Glutamatergic neuron (in vitro differentiated cells): ENCODE measurements around the gene GLDN. TPM values are rescaled to one million over a fixed set of nuclear protein-coding genes. Genes with fewer than 3 reads are reported as not detected.

Experiments
- DNase-seq: peaks from one replicate; pipeline ENCODE4 v3.0.0; 2022
- H3K27ac Mint-ChIP-seq: one replicate; pipeline ENCODE4 v1.8.0; 2020; ENCODE audit warnings: mild to moderate bottlenecking, mixed read lengths, inconsistent platforms; ENCODE audit not compliant: unreplicated experiment
- H3K27me3 Mint-ChIP-seq: one replicate; pipeline ENCODE4 v1.8.0; 2020; ENCODE audit warnings: mild to moderate bottlenecking, moderate library complexity, mixed read lengths, inconsistent platforms; ENCODE audit not compliant: unreplicated experiment
- H3K36me3 Mint-ChIP-seq: one replicate; pipeline ENCODE4 v1.8.0; 2020; ENCODE audit warnings: mild to moderate bottlenecking, mixed read lengths, inconsistent platforms; ENCODE audit not compliant: unreplicated experiment
- H3K4me1 Mint-ChIP-seq: one replicate; pipeline ENCODE4 v1.8.0; 2020; ENCODE audit warnings: mild to moderate bottlenecking, low read depth, mixed read lengths, inconsistent platforms; ENCODE audit not compliant: unreplicated experiment
- H3K4me3 Mint-ChIP-seq: one replicate; pipeline ENCODE4 v1.8.0; 2020; ENCODE audit warnings: mild to moderate bottlenecking, mixed read lengths, inconsistent platforms; ENCODE audit not compliant: unreplicated experiment
- H3K9me3 Mint-ChIP-seq: one replicate; pipeline ENCODE4 v1.8.0; 2020; ENCODE audit warnings: mild to moderate bottlenecking, moderate library complexity, mixed read lengths, inconsistent platforms; ENCODE audit not compliant: unreplicated experiment
- CTCF ChIP-seq: fragments of 200-600 bp; sonication (generic); IDR thresholded peaks from one replicate; pipeline ENCODE4 v1.5.0; 2021; ENCODE audit not compliant: partially characterized antibody, unreplicated experiment
- total RNA-seq: library from RNA; stranded (reverse); fragmentation: NEBNext Ultra II Directional; extraction: Animal tissue kit (Norgen Biotek cat#: 25700); gene quantifications from one replicate; pipeline ENCODE4 v1.2.1, GENCODE V29; 2021; ENCODE audit not compliant: unreplicated experiment

GLDN gene
- total RNA-seq, 1 donor from 2014 or later = 0.56 TPM

DNA sequence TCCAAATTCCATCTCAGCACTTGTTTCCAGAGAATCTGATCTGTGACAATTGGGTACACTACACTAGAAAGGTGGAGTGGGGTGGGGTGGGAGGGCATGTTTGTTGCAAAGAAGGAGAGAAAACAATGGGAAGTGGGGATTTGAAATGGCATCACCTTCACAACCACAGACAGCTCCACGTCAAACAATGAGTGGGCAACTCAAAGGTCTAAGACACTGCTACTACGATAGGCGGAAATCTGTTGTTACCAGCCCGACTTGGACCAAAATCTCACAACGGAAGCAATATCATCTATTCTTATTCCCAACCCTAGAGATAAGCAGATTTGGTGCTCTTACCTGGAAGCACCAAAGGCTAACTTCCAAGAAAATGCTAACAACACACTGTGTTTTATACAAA, 6.4 kb upstream of the GLDN start:
- Mint-ChIP-seq H3K27me3 (peaks cover 4% of the 10 kb centered on the region), H3K9me3 (peaks cover 1% of the 10 kb centered on the region), H3K27ac (no peak overlapping the region), H3K4me1 (no peaks in the 10 kb centered on the region), H3K4me3 (no peak overlapping the region), H3K36me3 (peaks cover 5% of the 10 kb centered on the region)
- TF ChIP-seq CTCF = no peak
- no peak for DNase-seq

DNA sequence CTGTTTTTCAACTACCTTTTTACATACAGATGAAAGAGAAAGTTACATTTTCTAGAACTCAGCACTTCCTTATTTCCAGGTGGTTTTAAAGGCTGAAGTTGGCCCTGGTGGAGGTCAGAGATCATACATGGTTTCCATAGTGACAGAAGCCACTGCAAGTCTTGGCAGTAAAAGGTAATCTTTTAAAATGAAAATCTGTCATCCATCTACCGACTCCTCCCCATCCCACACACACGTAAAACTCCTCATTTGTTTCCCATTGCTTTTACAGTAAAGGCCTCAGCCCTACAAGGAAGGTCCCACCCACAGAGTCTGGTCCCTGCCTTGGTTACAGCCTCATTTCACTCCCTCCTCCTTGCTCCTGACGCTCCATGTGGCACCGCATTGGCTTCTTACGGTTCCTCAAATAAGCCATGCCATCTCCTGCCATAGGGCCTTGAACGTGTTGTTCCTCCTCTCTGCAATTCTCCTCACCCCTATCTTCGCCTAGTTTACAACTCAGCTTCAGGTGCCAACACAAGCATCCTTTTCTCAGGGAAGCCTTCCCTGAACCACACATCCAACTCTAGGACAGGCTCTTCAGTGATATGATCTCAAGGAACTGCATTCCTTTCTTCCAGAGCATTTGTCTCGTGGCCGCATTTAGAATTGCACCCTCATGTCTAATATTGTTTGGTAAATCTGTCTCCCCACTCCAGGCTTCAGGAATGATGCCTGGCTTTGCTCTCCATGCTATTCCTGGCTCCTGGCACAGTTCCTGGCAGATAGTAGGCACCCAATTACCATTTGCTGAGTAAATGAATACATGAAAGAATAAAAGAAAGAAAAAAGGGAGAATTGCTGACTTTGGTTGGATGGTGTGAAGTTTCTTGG, 5.7 kb upstream of the GLDN start:
- Mint-ChIP-seq H3K27ac (no peak overlapping the region), H3K4me3 (no peak overlapping the region), H3K9me3 (peaks cover 1% of the 10 kb centered on the region), H3K27me3 (peaks cover 4% of the 10 kb centered on the region), H3K36me3 (peaks cover 10% of the 10 kb centered on the region), H3K4me1 (no peaks in the 10 kb centered on the region)
- DNase-seq = no peak
- no peak for TF ChIP-seq CTCF

GRCh38 chr15:51338496-51338895, 3.0 kb upstream of the GLDN start, which contains the start of gene CYP19A1:
TSS of gene CYP19A1 (minus strand) at chr15:51338596. CDS start at chr15:51242912, 95,684 bp downstream.
- no peak for TF ChIP-seq CTCF

GRCh38 chr15:51342227-51342999, 958 bp downstream of the GLDN start:
- Mint-ChIP-seq H3K27me3 (peaks cover 1% of the 10 kb centered on the region), H3K4me1 (peaks cover 18% of the 10 kb centered on the region), H3K27ac (no peak overlapping the region), H3K9me3 (peaks cover 1% of the 10 kb centered on the region), H3K36me3 (peaks cover 10% of the 10 kb centered on the region), H3K4me3 (peak overlapping the region; percentile 75)
- no peak for TF ChIP-seq CTCF
- no peak for DNase-seq

More at GRCh38 chr15:51338496-51338895, 3.0 kb upstream of the GLDN start, which contains the start of gene CYP19A1:
- Mint-ChIP-seq H3K4me3 (no peak within 1 kb of the TSS), H3K27me3 (peaks cover 4% of the 10 kb centered on the region), H3K9me3 (peaks cover 1% of the 10 kb centered on the region), H3K4me1 (peaks cover 9% of the 10 kb centered on the region), H3K27ac (no peak within 1 kb of the TSS), H3K36me3 (peaks cover 10% of the 10 kb centered on the region)
- no peak for DNase-seq

GRCh38 chr15:51343466-51343865, 2.0 kb downstream of the GLDN start:
- H3K9me3 Mint-ChIP-seq = peaks cover 1% of the 10 kb centered on the region
- DNase-seq = no peak
- no peak overlapping the region for H3K27ac Mint-ChIP-seq
- peaks cover 1% of the 10 kb centered on the region for H3K27me3 Mint-ChIP-seq
- H3K4me3 Mint-ChIP-seq = no peak overlapping the region
- peaks cover 18% of the 10 kb centered on the region for H3K4me1 Mint-ChIP-seq
- no peak for TF ChIP-seq CTCF
- peaks cover 10% of the 10 kb centered on the region for H3K36me3 Mint-ChIP-seq
